Fibroblast of pulmonary artery (primary cell): Measurements from ENCODE around the gene SMYD3.

Source experiments
- DNase-seq: peaks from one replicate; pipeline ENCODE4 v3.0.0-alpha.2; 2010; ENCODE audit warnings: low read depth
- H3K4me3 ChIP-seq: replicated peaks from 2 replicates; pipeline ENCODE4 v1.5.1; 2011; ENCODE audit warnings: low read depth, mild to moderate bottlenecking, control low read depth, low read length, moderate library complexity
- CTCF ChIP-seq: IDR thresholded peaks from 2 replicates; pipeline ENCODE4 v1.5.1; 2011; ENCODE audit warnings: mild to moderate bottlenecking, control low read depth, low read length, inconsistent platforms; ENCODE audit errors: missing control alignments

SMYD3 gene

GRCh38 chr1:245997471-245998258, 509.4 kb downstream of the SMYD3 start:
- DNase-seq = peak; percentile 73
- TF ChIP-seq CTCF = no peak
- H3K4me3 ChIP-seq = no peak overlapping the region

- no peak for DNase-seq
- no peak for TF ChIP-seq CTCF
- H3K4me3 ChIP-seq = no peak overlapping the region
These were observed 510.3 kb downstream of the SMYD3 start for GRCh38 chr1:245996811-245997210.

- TF ChIP-seq CTCF = no peak
- DNase-seq = no peak
- no peak overlapping the region for H3K4me3 ChIP-seq
These were observed 511.6 kb downstream of the SMYD3 start for GRCh38 chr1:245995474-245995873.

- DNase-seq = no peak
- H3K4me3 ChIP-seq = no peak overlapping the region
- TF ChIP-seq CTCF = no peak
These were observed 515.8 kb downstream of the SMYD3 start for GRCh38 chr1:245991266-245991665.

GRCh38 chr1:245990315-245991022, 516.6 kb downstream of the SMYD3 start:
- no peak for TF ChIP-seq CTCF
- DNase-seq = no peak
- no peak overlapping the region for H3K4me3 ChIP-seq

- no peak overlapping the region for H3K4me3 ChIP-seq
- TF ChIP-seq CTCF = no peak
- peak; percentile 46 for DNase-seq
These were observed 518.5 kb downstream of the SMYD3 start for GRCh38 chr1:245988393-245989078.
